ENCODE measurements around the gene CORO2B.
"Not testable (repeated sequence)": the region's sequence is repeated elsewhere in the genome, so short reads cannot be mapped to it uniquely, and the experiment has no call there.

Gene CORO2B

DNA sequence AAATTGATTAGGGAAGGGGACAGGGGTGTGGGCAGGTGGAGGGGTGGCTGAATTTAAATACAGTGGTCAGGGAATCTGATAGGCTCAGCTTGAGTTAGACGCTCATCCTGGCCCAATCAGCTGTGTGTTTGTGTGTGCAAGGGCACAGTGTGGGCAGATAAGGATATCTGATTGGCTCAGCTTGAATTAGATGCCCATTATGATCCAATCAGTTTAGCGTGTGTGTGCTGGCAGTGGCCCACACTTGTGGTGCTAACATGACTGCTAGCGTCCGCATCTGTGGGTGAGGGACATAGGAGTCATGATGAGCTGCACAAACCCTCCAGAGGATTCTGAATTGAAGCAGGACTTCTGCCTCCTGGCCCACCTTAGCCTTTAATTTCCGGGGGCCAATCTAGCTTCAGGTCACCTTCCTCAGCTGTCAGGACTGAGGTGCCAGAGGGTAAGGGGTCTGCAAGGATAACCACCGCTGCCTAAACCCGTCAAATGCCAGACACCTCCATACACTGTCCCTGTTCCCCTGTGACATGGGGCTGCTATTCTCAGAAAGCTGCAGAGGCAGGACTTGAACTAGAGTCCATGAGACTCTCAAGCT is 97.3 kb downstream of the CORO2B start:
- DNase-seq (ENCODE audit: low spot score) = no peak

DNA sequence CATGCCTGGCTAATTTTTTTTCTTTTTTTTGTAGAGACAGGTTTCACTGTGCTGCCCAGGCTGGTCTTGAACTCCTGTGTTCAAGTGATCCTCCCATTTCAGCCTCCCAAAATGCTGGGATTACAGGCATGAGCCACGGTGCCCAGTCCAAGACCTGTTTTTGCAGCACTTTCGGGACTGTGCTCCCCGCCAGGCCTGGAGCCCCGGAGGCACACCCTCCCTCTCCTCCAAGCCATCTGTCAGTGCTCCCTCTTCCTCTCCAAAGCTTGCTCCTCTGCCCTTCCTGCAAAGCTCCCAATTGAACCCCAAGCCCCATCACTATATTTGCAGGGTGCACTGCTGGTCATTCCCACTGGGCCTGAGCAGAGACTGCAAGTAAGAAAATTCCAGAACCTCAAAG is 98.1 kb downstream of the CORO2B start:
- no peak for DNase-seq (ENCODE audit: low spot score)

DNA sequence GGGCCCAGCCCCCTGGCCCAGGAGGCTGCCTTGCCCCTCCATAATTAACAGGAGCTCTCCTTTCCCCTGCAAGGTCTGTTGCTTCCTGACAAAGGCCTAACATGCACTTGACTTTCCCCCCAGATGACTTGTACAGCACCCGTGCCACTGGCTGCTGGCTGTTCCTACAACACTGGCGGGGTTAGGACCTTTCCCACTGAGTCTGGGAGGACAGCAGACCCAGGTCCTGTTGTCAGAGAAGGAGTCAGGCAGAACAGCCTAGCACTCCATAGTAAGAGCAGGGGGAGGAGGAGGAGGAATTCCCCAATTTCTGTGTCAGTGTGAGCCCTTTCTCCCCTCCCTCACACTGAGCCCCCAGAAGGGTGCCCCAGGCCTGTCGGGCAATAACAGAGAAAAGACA is 99.2 kb downstream of the CORO2B start:
- no peak for DNase-seq (ENCODE audit: low spot score)

DNA sequence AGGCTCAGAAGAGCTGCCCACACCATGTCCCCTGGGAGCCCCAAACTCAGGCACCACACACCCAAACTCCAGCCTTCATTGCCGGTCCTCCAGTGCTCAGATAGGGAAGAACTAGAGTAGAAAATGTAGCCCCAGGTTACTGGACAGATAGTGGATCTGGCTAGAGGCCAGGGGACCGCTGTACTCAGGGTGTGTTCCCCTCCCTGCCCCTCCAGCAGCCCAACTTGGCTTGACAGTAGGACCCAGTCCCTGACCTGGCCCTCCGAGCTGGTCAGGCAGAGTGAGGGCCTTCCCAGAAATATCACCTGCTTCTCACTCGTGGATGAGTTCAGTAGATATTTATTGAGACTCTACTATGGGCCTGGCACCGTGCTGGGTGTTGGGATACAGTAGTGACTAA is 100.0 kb downstream of the CORO2B start:
- no peak for DNase-seq (ENCODE audit: low spot score)

DNA sequence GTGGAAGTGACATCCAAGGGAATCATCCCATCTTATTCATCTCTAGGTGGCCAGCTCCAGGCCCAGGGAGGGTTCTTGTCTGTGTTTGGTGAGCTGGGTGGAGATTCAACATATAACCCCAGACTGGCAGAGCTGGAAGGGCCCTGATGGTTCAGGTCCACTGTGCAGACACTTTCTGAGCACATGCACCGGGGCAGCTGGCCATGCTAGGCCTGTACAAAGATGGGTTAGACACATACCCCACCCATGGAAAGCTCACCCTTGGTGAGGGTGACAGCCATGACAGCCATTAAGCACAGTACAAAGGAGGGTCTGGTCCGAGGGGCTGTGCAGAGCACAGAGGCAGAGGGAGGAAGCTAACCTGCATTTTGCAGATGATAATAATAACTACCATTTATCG is 100.4 kb downstream of the CORO2B start:
- no peak for DNase-seq (ENCODE audit: low spot score)

DNA sequence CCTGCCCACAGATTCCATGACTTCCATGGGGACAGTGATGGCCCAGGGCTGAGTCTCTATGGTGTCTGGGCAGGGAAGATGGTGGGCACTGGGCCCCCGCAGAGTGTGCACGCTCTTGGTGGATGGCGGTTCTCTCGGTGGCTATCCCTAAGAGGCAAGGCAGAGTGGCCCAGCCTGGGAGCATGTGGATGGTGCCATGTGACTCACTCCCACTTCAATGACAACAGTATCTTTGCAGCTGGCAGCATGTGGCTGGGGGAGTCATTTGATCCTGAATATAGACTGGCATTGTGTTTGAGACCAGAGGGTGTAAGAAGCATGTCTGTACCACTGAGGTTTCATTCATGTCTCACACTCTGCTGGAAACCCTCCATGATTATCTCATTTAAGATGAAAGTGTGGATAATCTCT is 101.2 kb downstream of the CORO2B start:
- peak; percentile 63 for DNase-seq (ENCODE audit: low spot score)

DNA sequence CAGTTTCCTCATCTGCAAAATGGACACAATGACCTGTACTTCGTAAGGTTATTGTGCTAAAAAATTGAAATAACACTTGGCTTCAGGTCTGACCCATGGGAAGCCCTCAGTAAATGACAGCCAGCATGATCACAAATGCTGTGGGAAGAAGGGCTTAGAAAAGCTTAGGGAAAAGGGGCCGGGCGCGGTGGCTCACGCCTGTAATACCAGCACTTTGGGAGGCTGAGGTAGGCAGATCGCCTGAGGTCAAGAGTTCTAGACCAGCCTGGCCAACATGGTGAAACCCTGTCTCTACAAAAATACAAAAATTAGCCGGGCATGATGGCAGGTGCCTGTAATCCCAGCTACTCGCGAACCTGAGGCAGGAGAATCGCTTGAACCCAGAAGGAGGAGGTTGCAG is 102.0 kb downstream of the CORO2B start:
- not testable (repeated sequence) for DNase-seq (ENCODE audit: low spot score)

DNA sequence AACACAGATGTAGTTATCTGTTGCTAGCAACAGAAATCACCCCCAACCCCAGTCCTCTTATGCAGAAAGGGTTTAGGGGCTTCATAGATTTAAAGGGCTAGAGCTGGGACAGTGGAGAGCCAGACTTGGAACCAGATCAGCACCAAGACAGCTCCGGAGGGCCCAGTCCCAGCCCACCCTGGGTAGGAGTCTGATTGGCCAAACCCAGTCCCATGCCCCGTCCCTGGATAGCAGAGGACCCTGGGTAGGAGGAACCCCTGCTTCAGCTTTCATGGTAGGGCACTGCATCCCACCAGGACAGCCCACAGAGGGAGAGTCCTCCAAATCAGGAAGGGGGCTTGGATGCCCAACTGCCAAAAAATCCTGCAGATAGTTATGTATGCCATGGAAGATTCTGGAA is 103.0 kb downstream of the CORO2B start:
- DNase-seq (ENCODE audit: low spot score) = no peak

DNA sequence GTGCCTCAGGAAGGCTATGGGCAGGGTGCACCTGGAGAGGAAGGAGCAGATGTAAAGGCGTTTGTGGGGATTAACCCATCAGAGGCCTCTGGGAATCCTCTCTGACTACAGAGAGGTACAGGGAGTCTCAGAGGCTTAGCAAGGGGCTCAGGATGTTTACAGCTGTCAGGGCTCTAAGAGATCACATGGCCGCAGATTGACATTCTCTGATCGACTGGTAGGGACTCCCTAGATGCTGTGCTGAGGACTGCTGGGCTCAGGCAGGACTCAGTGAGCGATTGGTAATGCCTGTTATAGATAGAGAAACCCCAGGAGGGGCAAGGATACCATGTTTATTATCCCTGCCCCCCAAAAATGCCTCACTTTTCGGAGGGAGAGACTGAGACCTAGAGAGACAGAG is 103.5 kb downstream of the CORO2B start:
- DNase-seq (ENCODE audit: low spot score) = no peak

DNA sequence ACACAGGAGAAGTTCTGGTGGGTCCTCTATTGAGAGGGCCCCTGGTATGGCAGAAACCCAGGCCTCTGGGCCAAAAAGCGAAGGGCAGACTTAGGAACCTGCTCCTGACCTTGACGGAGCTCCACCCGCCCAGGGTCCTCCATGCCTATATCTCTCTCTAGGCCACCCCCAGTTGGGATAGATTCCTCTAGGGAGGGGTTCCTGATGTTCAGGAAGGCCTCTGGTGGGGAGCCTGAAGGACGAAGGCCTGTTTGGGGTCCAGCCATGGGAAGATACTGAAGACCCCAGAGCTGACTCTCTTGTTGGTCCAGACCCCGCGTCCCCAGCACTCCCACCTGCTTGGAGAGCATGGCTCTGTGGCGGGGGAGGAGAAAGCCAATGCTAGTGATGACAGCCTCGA is 104.2 kb downstream of the CORO2B start:
- DNase-seq (ENCODE audit: low spot score) = no peak

DNA sequence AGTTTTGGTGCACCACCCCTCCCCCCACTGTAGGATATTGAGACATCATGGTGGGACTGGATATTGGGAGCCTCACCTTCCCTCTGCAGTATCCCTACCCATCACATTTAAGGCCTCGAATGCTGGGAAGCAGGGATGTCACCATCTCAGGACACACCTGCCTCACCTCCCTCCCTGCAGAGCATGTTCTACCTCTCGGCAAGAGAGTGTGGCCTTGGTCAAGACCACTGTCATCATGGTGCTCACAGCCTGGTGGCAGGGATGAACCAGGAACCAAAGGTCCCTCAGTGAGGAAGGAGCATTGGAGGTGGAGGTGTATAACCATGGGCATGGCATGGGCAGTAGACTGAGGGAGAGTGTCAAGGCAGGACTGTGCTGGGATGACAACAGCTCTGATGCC is 104.8 kb downstream of the CORO2B start:
- no peak for DNase-seq (ENCODE audit: low spot score)

DNA sequence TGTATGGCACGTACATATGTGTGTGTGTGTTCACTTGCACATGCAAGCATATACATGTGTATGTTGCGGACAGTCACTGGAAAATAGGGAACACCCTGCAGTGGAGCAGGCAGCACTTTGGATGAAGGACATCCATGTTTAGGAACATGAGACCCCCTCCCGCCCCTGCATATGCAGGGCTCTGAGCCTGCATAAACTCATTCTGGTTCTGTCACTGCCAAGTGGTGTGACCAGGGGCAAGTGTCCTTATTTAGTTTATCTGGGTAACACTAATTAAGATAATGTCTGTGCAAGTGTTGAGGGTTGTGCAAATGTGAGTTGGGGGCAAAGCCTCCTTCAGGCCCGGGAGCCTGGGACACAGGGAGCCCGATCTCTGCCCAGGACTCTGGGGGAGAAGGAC is 105.7 kb downstream of the CORO2B start:
- DNase-seq (ENCODE audit: low spot score) = no peak

DNA sequence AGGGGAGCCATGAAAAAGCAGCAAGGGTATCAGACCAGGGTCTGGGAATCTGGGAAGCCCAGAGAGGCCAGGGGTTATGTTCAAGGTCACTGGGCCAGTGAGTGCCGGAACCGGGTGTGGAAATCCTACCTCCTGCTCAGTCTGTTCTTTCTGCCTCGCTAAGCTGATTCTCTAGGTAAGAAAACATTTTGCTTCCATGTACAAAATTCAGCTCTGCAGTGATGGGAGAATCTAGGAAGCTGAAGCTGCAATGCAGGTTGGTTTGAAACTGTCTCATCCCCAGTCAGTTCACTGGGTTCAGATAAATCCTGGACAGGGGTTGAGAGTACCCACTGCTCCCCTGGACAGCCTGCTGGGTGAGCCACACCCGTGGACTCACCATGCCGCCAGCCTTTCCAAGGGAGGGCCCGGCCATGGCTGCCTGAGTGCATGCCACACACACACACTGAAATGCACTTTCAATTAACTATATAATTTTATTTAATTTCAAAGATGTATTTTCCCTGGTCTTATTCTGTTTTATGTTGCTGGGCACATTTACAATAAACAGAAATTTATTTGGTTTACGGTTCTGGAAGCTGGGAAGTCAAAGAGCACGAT is 108.4 kb downstream of the CORO2B start:
- DNase-seq (ENCODE audit: low spot score) = no peak

DNA sequence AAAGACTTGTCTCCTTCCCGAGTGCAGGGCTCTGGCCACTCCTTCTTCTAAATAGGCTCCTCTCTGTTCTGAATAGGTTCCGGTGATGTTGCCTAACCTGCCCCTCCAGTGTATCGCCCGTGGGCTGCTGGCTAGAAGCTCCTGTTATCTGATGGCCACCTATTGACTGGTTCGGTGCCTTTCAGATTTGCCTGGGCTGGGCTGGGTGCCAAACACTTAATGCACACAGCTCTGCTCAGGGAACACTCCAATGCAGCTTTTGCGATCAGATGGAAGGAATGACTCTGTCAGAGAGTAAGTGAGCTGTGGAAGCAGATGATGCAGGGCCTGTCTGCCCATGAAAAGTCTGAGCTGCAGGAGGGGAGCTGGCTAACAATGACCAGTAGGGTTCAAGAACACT is 112.9 kb downstream of the CORO2B start:
- peak; percentile 13 for DNase-seq (ENCODE audit: low spot score)

DNA sequence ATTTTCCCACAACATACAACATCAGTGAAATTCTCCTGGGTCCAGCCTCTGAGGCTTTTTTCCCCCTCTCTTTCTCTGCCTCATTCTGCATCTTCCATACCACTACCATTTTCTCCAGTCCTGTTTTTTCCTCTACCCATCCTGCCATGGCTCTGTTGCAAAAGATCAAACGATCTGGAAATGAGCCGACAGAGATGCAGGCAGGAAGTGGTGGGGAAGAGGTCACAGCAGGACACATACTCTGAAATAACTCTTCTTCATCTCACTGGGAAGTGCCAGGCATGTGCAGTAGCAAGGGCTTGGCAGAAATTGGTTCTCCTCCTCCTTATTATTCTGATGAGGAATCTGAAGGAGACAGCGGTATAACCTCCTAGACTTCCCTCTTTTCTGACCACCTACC is 114.3 kb downstream of the CORO2B start:
- no peak for DNase-seq (ENCODE audit: low spot score)

DNA sequence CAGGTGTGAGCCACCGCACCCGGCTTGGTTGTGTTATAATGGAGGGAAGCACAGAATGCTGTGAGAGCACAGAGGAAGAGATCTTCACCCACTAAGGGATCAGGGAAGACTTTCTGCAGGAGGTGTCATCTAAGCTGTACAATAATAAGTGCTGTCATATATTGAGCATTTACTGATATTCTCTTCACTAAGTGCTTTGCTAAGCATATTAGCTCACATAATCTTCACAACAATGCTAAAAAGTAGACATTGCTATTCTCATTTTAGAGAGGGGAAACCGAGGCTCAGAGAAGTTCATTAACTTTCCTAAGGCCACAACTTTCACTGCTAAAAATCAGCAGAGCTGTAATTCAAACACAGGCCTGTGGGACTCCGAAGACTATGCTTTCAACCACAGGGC is 115.3 kb downstream of the CORO2B start:
- DNase-seq (ENCODE audit: low spot score) = no peak

DNA sequence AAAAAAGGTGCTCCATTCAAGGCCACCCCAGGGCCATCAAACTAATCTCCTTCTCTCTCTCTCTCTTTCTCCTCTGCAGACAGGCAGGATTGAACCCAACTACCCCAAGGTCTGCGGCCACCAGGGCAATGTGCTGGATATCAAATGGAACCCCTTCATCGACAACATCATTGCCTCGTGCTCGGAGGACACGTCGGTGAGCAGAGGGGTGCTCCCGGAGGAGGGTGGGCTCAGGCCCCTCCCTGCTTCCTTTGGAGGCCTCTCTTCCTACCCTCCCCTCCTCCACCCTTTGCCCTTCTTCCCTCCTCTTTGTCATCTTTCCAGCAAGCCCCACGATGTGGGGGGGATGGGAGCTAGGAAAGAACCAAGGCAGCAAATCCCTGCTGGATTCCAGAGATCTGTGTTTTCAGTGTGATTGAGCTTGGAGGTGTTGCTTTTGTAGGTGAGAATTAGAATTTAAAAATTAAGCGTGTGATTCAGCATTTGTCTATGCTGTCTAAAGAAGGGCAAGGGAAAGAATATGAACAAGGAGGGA is 116.3 kb downstream of the CORO2B start:
- DNase-seq (ENCODE audit: low spot score) = no peak

DNA sequence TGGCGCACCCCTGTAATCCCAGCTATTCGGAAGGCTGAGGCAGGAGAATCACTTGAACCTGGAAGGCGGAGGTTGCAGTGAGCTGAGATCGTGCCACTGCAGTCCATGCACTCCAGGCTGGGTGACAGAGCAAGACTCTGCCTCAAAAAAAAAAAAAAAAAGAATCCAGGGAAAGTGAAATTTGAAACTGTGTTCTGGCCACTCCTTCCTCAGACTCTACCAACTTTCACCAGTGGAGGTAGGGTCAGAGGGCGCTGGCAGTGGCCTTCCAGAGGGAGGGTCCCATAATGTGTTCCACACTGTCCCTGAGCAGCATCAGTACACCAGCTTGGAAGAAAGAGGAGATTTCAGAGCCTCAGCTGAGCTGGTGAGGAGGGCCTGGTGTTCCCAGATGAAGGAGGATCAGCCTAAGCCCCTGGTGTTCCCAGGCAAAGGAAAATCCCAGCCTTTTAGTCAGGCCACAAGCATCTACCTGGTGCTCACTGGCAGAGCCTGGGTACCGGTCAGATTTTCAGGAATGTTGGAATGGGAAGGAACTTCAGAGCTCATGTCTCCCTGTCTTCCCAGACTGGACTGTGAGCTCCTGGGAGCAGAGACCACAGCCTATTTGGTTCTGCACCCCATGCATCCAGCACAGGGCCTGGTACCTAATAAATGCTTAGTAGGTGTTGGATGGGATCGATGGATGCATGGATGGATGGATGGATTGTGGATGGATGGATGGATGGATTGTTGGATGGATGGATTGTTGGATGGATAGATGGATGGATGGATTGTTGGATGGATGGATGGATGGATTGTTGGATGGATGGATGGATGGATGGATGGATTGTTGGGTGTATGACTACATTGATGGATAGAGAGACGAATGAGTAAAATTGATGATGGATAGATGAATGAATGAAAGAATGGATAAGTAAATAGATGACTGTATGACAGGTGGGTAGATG is 117.9 kb downstream of the CORO2B start:
- no peak for DNase-seq (ENCODE audit: low spot score)

DNA sequence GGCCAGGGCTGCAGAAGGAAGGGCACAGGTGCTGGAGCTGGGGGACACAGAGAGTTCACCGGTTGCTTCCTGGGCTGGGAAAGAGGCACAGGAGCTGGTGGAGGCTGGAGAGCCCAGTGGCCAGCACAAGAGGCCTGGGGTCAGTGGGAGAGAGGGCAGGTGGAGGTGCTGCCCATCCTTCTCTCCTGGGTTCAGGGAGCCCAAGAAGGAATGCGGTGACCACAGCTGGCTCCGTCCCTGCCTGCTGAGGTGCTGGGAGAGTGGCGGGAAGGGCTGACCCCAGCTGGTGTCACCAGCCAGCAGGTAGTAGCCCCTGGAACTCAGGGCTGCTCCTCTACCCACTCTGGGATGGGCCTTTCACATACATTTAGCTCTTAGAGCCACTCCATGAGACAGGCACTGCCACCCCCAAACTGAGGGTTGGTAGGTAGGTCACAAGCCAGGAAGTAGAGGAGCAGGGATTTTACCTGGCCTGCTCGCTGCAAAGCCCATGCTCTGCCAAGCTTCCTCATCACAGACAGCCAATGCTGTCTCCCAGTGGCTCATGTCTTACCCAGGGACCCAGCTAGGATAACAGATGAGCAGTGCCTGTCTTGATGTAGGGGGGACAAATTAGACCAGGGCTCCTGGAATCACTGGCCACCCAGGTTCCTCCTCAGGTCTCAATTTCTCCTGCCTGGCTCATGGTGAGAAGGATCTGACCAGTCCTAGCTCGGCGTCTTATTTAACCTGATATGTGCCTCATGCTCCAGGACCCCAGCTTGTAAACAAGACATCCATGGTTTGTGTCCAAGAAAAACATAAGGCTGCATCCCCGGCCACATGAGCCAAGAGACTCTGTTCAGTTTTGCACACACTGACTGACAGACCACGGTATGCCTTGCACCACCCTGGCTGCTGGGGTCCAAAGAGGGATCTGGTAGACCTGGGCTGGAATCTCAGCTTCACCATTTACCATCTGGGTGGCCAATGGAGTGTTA is 119.2 kb downstream of the CORO2B start:
- DNase-seq (ENCODE audit: low spot score) = no peak

DNA sequence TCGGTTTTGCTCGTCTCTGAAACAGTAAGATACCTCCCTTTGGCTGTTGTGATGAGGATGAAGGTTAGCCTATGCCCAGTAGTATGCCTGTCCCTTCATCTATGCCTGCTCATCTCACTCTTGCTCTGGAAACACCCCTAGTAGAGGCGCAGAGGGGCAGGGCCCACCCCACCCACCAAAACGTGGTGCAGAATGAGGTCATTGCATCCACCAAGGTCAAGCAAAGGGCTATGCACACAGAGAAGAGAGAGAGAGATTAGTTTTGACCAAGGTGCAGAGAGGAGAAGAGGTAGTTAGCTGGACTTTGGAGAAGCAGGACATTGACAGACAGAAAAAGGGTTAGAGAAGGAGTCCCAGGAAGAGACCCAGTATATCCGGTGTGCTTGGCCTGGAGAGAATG is 119.9 kb downstream of the CORO2B start:
- no peak for DNase-seq (ENCODE audit: low spot score)

DNA sequence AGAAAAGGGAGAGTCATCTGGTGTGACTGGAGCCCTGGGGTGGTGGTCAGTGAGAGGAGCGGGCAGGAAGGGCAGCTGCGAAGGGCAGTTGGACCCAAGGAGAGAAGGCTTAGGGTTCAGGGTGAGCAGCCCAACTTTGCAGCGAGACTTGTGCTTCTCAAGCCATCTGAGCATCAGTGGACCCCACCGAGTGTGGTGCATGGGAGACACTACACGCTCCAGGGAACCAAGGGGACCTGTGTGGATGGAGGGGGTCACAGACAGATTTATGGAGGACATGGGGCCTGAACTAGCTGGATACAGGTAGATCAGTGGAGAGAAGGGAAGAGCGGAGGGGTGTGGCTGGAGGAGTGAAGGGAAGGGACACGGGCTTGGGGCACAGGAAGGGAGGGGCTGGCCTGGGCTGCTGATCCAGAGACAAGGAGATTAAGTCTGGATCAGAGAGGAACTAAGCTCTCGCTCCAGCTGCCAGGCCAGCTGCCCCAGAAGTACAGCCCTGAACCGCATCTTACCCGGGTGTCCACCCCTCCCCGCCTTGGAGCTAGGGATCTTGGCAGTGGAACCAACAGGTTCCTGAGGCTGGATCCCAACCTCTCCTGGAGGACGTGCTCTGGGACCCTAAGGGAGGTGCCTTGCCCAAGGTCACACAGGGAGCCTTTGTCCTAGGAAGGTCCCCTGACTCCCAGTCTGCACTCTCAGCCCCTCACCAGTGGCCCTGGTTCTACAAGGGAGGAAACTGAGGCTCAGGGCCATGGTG is 120.5 kb downstream of the CORO2B start:
- DNase-seq (ENCODE audit: low spot score) = no peak
